GM19035 (cell line): Measurements from ENCODE around the gene ZSCAN5A.
"Not testable (repeated sequence)": the region's sequence is repeated elsewhere in the genome, so short reads cannot be mapped to it uniquely, and the experiment has no call there.

Experiments
- ATAC-seq: cut with Tn5 transposase; IDR thresholded peaks from one replicate; pipeline ENCODE4 v1.9.1; 2021; ENCODE audit not compliant: unreplicated experiment

The ZSCAN5A gene

DNA sequence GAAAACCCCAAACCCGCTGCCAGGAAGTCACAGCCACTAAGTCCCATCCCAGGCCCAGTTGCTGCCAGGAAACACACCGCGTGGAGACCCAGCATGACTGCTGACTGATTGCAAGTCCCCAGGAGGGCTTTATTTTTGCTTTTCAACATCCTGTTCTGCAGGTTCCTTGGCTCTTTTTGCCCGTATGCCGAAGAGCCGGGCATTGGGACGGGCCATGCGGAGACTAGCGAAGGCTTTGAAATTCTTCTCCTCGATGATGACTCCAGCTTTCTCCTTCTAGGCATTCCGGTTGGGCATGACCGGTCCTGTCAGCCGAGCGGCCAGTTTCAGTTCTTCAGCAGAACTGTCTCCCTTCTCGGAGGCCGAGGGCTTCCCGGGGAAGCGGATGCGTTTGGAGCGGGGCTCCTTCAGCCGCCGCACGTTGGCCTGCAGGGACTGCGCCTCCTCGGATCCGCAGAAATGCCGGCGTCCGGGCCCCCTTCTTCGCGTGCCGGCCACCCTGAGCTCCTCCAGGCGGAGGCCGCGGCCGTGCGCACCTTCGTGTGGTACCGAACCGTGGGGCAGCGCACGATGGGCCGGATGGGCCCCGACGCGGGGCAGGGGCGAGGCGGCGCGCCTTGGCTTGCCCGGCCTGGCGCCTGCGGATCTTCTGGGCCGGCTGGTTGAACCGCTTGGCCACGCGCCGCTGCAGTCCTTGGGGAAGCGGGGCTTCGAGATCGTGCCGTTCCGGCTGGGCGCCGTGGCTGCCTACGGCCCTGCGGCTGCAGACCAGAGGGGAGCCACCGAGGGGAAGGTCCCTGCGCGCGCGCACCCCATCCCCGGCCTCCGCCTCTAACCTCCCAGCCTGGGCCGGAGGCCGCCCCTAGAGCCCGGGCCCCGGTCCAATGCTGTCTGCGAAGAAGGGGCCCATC is 97.3 kb downstream of the ZSCAN5A start:
- ATAC-seq = no peak

- no peak for ATAC-seq
These were observed 102.9 kb downstream of the ZSCAN5A start for GRCh38 chr19:56211718-56212117.

DNA sequence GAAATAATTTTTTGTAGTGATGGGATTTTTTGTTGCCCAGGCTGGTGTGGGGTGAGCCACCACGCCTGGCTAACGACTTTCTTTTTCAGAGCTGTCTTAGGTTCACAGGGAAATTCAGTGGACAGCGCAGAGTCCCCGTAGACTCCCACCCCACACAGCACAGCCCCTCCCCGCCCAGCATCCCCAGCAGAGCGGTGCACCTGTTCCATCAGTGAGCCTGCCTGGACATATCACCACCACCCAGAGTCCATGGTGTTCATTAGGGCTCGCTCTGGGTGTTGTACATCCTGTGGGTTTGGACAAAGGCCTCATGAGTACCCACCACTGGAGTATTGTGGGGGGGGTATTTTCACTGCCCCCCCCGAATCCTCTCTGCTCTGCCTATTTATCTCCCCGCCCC is 104.6 kb downstream of the ZSCAN5A start:
- ATAC-seq = not testable (repeated sequence)

- no peak for ATAC-seq
These were observed 105.5 kb downstream of the ZSCAN5A start for GRCh38 chr19:56209091-56209490.

GRCh38 chr19:56207581-56207980 is 107.1 kb downstream of the ZSCAN5A start:
- not testable (repeated sequence) for ATAC-seq

DNA sequence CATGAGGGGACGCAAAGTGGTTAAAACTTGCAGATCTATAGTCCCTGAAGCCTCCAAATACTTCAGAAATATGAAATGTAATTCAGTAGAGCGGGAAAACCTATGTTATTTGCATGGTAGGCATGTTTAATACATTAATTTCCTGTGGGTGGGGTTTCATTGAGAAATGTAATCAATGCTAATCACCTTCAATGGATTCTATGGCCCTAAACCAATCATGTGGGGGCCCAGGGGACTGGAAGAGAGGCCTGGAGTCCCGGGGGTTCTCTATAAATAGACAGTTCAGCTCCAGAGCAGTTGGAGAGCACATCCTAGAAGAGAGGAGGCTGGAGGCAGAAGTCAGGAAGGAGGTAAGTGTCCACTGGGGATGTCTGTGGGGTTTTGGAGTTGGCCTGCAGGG is 112.7 kb downstream of the ZSCAN5A start, which contains the start of gene ZSCAN5C:
Gene ZSCAN5C (plus strand): TSS at position 301 of the 400 bp plus-strand sequence. CDS start 3,641 bp downstream, outside the sequence.
- no peak for ATAC-seq

DNA sequence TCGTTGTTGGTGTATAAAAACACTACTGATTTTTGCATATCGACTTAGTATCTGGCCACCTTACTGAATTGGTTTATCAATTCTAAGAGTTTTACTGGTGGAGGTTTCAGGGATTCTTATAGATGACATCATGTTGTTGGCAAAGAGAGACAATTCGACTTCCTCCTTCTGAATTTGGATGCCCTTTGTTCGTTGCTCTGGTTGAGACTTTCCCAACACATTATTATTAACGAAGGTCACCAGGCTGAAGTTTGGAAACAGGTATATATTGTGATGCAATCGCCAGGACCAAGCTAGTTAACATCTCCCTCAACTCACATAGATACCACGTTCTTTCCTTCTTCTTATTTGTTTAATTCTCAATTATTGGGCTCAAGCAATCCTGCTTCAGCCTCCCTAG is 115.0 kb downstream of the ZSCAN5A start:
- ATAC-seq = no peak

- not testable (repeated sequence) for ATAC-seq
These were observed 117.0 kb downstream of the ZSCAN5A start, which contains the start of gene ZSCAN5B for GRCh38 chr19:56197646-56198045. ZSCAN5B (minus strand) TSS chr19:56197783; CDS start chr19:56193052, 4,731 bp downstream.

- ATAC-seq = no peak
These were observed 120.5 kb downstream of the ZSCAN5A start for GRCh38 chr19:56193981-56194640.

DNA sequence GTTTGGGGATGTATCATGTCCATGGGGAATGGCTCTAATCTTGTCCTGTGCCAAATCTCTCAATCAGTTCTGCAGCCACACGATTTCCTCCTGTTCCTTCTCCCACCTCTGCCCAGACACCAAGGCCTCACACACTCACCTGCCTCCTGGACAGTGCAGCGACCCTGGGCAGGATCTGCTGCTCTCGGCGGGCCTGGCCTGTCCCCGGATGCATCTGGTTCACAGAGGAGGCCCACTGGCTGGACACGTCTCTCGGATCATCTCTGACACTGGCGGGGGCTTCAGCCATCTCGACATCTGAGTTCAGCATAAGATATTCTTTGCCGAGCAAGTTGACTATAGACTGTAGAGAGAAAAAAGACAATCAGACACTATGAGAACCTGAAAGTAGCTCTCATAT is 122.9 kb downstream of the ZSCAN5A start:
- ATAC-seq = no peak

DNA sequence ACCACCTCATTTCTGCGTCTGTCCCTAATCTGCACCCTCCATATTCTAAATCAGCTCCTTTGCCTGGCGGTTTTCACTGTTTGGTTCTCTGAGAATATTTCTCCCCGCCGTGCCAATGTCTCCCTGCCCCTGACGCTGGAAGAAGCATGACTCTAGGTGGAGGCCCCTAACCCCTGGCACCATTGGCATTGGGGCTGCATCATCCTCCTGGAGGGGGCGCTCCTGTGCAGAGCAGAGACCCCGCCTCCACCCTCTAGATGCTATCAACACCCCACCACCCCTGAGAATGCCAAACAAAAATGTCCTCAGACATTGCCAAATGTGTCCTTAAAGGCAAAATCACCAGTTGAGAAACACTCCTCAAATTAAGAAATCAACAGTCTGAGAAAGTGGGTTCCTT is 123.5 kb downstream of the ZSCAN5A start:
- no peak for ATAC-seq

- no peak for ATAC-seq
These were observed 124.9 kb downstream of the ZSCAN5A start for GRCh38 chr19:56189785-56190184.

GRCh38 chr19:56177564-56178243 is 136.9 kb downstream of the ZSCAN5A start:
- ATAC-seq = no peak

- ATAC-seq = no peak
These were observed 137.8 kb downstream of the ZSCAN5A start for GRCh38 chr19:56176881-56177280.

DNA sequence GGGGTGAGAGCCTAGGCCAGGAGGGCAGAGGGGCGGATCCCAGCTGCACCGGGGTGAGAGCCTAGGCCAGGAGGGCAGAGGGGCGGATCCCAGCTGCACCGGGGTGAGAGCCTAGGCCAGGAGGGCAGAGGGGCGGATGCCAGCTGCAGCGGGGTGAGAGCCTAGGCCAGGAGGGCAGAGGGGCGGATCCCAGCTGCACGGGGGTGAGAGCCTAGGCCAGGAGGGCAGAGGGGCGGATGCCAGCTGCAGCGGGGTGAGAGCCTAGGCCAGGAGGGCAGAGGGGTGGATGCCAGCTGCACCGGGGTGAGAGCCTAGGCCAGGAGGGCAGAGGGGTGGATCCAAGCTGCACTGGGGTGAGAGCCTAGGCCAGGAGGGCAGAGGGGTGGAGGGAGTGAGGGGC is 138.3 kb downstream of the ZSCAN5A start:
- ATAC-seq = not testable (repeated sequence)

DNA sequence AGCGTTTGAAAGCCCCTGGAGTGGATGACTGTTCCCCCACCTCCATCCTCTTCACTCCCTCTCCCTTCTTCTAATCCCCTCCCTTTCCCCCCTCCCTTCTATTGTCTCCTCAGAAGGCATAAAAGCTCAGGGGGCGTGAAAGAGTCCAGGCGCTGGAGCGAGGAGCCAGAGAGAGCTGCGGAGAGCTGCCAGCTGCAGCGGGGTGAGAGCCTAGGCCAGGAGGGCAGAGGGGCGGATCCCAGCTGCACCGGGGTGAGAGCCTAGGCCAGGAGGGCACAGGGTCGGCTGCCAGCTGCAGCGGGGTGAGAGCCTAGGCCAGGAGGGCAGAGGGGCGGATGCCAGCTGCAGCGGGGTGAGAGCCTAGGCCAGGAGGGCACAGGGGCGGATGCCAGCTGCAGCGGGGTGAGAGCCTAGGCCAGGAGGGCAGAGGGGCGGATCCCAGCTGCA is 138.8 kb downstream of the ZSCAN5A start, which contains the start of gene GALP:
Gene GALP (plus strand): TSS at position 148 of the 447 bp plus-strand sequence. CDS start 1,101 bp downstream, outside the sequence.
- not testable (repeated sequence) for ATAC-seq

DNA sequence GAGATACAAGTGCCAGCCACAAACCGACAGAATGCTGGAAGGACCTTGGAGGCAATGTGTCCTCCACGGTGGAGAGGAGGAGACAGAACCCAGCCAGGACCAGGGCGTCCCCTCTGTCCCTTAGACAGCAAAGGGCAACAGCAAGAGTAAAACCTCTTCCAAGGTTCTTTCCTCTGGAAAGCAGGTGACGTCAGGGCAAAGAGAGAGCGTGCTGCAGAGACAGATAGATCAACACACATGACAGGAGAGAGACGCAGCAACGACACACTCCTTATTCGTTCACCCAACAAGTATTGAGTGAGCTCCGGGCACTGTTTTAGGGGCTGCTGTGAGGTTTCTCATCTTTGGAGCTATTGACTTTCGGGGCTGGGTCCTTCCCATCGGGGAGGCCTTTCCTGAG is 140.1 kb downstream of the ZSCAN5A start:
- ATAC-seq = no peak

DNA sequence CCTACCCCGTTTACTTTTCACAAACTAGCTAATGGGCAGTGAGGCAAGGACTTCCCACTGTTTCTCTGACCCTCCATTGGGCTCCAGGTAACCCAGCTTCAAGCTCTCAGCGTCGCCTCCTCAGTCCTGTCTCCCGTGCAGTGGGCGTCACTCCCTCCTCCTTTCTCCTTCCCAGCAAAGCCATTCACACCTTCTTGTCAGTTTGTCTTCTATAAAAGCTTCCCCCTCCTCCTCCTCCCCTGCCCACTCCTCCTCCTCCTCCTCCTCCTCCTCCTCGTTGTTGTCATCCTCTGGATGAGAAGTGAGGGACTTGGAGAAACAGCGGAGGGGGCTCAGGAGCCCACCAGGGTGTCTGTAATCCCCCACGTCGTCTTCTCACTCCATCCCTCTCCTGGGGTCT is 140.6 kb downstream of the ZSCAN5A start:
- no peak for ATAC-seq
